Neural progenitor cell (in vitro differentiated cells): ENCODE results near the gene TMEM108. TPM values are rescaled to one million over a fixed set of nuclear protein-coding genes. Genes with fewer than 3 reads are reported as not detected.
A peak's percentile ranks its signal among the peaks of the same experiment; 100 is the strongest.

Experiments used
- DNase-seq: peaks from one replicate; pipeline ENCODE4 v3.0.0-alpha.2; 2016; ENCODE audit warnings: low spot score
- H2AFZ ChIP-seq: fragments of 200-600 bp; sonication (generic); replicated peaks from 2 replicates; pipeline ENCODE4 v1.6.1; 2016; ENCODE audit warnings: antibody characterized with exemption
- H3F3A ChIP-seq: fragments of 200-600 bp; sonication (generic); 2 replicates; pipeline ENCODE4 v1.6.1; 2016; ENCODE audit warnings: antibody characterized with exemption, low read depth
- H3K27ac ChIP-seq: fragments of 200-600 bp; sonication (generic); 2 replicates; pipeline ENCODE4 v1.5.1; 2016; ENCODE audit warnings: mild to moderate bottlenecking
- H3K27me3 ChIP-seq: fragments of 200-600 bp; sonication (generic); 2 replicates; pipeline ENCODE4 v1.6.1; 2016; ENCODE audit warnings: mild to moderate bottlenecking, moderate library complexity
- H3K36me3 ChIP-seq: fragments of 200-600 bp; sonication (generic); 2 replicates; pipeline ENCODE4 v1.5.1; 2016
- H3K4me1 ChIP-seq: fragments of 200-600 bp; sonication (generic); 2 replicates; pipeline ENCODE4 v1.6.1; 2016; ENCODE audit warnings: mixed run types
- H3K4me2 ChIP-seq: fragments of 200-600 bp; sonication (generic); 2 replicates; pipeline ENCODE4 v1.6.1; 2016
- H3K4me3 ChIP-seq: fragments of 200-600 bp; sonication (generic); 2 replicates; pipeline ENCODE4 v1.5.1; 2016
- H3K79me2 ChIP-seq: fragments of 200-600 bp; sonication (generic); 2 replicates; pipeline ENCODE4 v1.6.1; 2016; ENCODE audit warnings: low read depth
- H3K9ac ChIP-seq: fragments of 200-600 bp; sonication (generic); 2 replicates; pipeline ENCODE4 v1.6.1; 2016
- H3K9me3 ChIP-seq: fragments of 200-600 bp; sonication (generic); 2 replicates; pipeline ENCODE4 v1.5.1; 2016; ENCODE audit warnings: low read depth
- H4K20me1 ChIP-seq: fragments of 200-600 bp; sonication (generic); 2 replicates; pipeline ENCODE4 v1.6.1; 2016; ENCODE audit warnings: low read depth
- H3K27ac Mint-ChIP-seq: 3 replicates; pipeline ENCODE4 v1.8.0; 2021; ENCODE audit warnings: mixed read lengths
- H3K27me3 Mint-ChIP-seq: 2 replicates; pipeline ENCODE4 v1.8.0; 2022; ENCODE audit warnings: low read depth, mild to moderate bottlenecking, inconsistent platforms, moderate library complexity, mixed read lengths; ENCODE audit not compliant: insufficient read depth
- H3K36me3 Mint-ChIP-seq: 3 replicates; pipeline ENCODE4 v1.8.0; 2021; ENCODE audit warnings: mixed read lengths
- H3K4me1 Mint-ChIP-seq: 3 replicates; pipeline ENCODE4 v1.8.0; 2021; ENCODE audit warnings: mixed read lengths
- H3K4me3 Mint-ChIP-seq: 3 replicates; pipeline ENCODE4 v1.8.0; 2021; ENCODE audit warnings: mild to moderate bottlenecking, moderate library complexity, mixed read lengths
- H3K9me3 Mint-ChIP-seq: 3 replicates; pipeline ENCODE4 v1.8.0; 2020; ENCODE audit warnings: mixed read lengths
- EZH2 ChIP-seq: fragments of 200-600 bp; sonication (generic); IDR thresholded peaks from 2 replicates; pipeline ENCODE4 v1.6.1; 2017; ENCODE audit warnings: antibody characterized with exemption, mild to moderate bottlenecking, moderate library complexity
- EZH2phosphoT487 ChIP-seq: fragments of 200-600 bp; sonication (generic); IDR thresholded peaks from 2 replicates; pipeline ENCODE4 v1.6.1; 2017; ENCODE audit warnings: antibody characterized with exemption
- total RNA-seq: library from RNA; depleted of rRNA; stranded (reverse); fragments of >200 nt; gene quantifications from 2 replicates; pipeline ENCODE4 v1.2.3, GENCODE V29; 2015; ENCODE audit warnings: low replicate concordance
- TF ChIP-seq, protein P1 (sequence below): fragments of 200-600 bp; sonication (generic); IDR thresholded peaks from 2 replicates; pipeline ENCODE4 v1.5.1; 2017; ENCODE audit warnings: antibody characterized with exemption, mild to moderate bottlenecking

The TMEM108 gene
- total RNA-seq, 1 donor from 2014 or later: 4.8 TPM

DNA sequence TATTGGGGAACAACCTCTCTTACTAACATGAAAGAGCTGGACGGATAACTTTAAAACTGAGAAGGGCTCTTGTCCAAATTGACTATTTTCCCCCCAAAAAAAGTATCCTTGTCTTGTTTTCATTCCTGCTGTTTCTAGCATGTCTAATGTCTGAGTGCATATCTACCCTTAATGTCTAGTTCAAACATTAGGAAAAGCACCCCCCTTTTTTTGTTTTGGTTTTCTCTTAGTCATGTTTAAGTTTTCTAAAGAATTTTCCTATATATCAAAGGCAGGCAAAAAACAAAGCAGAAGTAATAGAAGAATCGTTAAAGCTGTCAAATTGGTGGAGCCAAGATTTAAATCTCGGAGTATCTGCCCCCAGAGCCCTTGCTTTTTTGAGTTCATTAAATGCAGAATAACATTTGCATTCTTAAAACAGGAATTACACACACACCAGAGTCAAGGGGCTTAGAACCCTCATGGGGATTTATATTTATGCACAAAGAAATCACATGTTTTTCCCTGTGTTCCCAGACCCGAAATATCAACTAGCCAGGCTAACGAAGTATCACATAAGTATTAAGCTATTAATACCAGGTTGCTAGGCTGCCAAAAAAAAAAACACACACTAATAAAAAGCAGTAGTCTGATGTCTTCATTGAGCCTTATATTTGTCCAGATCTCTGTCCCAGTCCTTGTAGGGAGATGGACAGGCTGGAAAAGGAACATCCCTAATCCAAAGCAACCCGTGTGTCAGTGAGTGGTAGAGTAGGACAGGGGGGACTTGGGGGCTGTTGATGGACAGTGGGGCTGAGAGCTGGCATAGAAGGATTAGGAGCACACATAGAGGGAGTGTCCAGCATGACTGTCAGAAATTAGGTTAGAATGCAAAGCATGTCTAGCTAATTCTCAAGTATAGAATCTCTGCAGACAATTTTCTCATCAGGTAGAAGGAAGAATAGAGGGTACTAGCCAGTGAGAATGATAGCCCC lies 258.0 kb downstream of the TMEM108 start:
- TF ChIP-seq EZH2phosphoT487 (no peak), EZH2 (no peak)
- TF ChIP-seq, protein P1, sequence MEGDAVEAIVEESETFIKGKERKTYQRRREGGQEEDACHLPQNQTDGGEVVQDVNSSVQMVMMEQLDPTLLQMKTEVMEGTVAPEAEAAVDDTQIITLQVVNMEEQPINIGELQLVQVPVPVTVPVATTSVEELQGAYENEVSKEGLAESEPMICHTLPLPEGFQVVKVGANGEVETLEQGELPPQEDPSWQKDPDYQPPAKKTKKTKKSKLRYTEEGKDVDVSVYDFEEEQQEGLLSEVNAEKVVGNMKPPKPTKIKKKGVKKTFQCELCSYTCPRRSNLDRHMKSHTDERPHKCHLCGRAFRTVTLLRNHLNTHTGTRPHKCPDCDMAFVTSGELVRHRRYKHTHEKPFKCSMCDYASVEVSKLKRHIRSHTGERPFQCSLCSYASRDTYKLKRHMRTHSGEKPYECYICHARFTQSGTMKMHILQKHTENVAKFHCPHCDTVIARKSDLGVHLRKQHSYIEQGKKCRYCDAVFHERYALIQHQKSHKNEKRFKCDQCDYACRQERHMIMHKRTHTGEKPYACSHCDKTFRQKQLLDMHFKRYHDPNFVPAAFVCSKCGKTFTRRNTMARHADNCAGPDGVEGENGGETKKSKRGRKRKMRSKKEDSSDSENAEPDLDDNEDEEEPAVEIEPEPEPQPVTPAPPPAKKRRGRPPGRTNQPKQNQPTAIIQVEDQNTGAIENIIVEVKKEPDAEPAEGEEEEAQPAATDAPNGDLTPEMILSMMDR: no peak
- H3K4me2 ChIP-seq: no peak overlapping the region
- no peak overlapping the region for H3K4me3 ChIP-seq
- Mint-ChIP-seq H3K9me3 (no peaks in the 10 kb centered on the region), H3K4me3 (no peak overlapping the region), H3K27ac (no peak overlapping the region), H3K4me1 (peaks cover 42% of the 10 kb centered on the region), H3K36me3 (no peaks in the 10 kb centered on the region), H3K27me3 (no peaks in the 10 kb centered on the region)
- no peak overlapping the region for H3K9ac ChIP-seq
- no peaks in the 10 kb centered on the region for H3K79me2 ChIP-seq
- H3K36me3 ChIP-seq: no peaks in the 10 kb centered on the region
- H3F3A ChIP-seq: no peaks in the 10 kb centered on the region
- H3K27me3 ChIP-seq: no peaks in the 10 kb centered on the region
- no peak overlapping the region for H3K27ac ChIP-seq
- H3K9me3 ChIP-seq: no peaks in the 10 kb centered on the region
- H3K4me1 ChIP-seq: peaks cover 6% of the 10 kb centered on the region
- DNase-seq: no peak
- H4K20me1 ChIP-seq: no peaks in the 10 kb centered on the region
- no peak overlapping the region for H2AFZ ChIP-seq

DNA sequence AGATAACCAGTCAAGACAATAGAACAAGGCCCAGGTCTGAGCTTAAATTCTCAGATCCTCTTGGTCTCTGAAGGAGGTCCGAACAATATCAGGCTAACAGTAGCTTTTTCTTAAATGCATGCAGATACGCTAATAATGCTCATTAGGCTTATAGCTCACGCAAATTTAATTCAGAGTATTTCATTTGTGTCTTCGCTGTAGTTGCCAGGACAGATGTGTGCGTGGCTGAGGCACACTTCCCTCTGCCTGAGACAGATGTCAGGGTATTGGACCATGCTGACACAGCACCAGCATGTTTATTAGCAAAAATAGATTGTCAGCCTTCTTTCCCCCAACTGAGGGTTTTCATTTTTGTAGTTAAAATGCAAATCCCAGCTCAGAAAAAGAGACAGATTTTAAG lies 258.8 kb downstream of the TMEM108 start:
- DNase-seq: no peak
- TF ChIP-seq EZH2 (no peak), EZH2phosphoT487 (no peak)
- TF ChIP-seq, protein P1: no peak
- peaks cover 49% of the 10 kb centered on the region for H3K4me1 Mint-ChIP-seq
- no peaks in the 10 kb centered on the region for H3K27me3 Mint-ChIP-seq
- H3K36me3 Mint-ChIP-seq: no peaks in the 10 kb centered on the region
- Histone ChIP-seq H3K36me3 (no peaks in the 10 kb centered on the region), H3K79me2 (no peaks in the 10 kb centered on the region), H3K4me2 (no peak overlapping the region), H3F3A (no peaks in the 10 kb centered on the region), H3K4me3 (no peak overlapping the region), H3K27ac (no peak overlapping the region), H3K27me3 (no peaks in the 10 kb centered on the region), H4K20me1 (no peaks in the 10 kb centered on the region), H3K9ac (no peak overlapping the region), H3K4me1 (peaks cover 6% of the 10 kb centered on the region), H3K9me3 (no peaks in the 10 kb centered on the region), H2AFZ (no peak overlapping the region)
- H3K4me3 Mint-ChIP-seq: no peak overlapping the region
- H3K9me3 Mint-ChIP-seq: no peaks in the 10 kb centered on the region
- no peak overlapping the region for H3K27ac Mint-ChIP-seq

DNA sequence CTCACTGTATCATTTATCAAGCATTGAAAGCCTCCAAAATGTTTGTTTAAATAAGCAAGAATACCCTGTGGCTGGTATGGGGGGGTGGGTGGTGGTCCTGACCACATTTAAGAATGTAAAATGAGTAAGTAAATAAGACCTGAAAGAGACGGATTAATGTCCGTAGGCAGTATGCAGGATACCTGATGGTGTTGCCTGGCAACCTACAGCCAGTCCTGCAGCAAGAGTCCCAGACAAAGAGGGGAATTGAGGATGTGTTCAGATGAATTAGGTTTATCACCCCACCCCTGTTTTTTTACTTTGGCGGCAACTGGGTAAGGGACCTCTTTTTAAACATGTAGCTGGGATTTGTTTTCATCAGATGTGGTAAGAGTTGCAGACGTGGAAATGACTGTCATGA lies 261.9 kb downstream of the TMEM108 start:
- Mint-ChIP-seq H3K4me3 (peak overlapping the region; percentile 8), H3K36me3 (no peaks in the 10 kb centered on the region), H3K27ac (peak overlapping the region; percentile 48), H3K4me1 (peaks cover 51% of the 10 kb centered on the region), H3K27me3 (peaks cover 2% of the 10 kb centered on the region), H3K9me3 (no peaks in the 10 kb centered on the region)
- Histone ChIP-seq H3K9me3 (no peaks in the 10 kb centered on the region), H3K27ac (no peak overlapping the region), H3K27me3 (no peaks in the 10 kb centered on the region), H3K4me1 (peaks cover 6% of the 10 kb centered on the region), H3F3A (no peaks in the 10 kb centered on the region), H3K9ac (no peak overlapping the region), H3K36me3 (no peaks in the 10 kb centered on the region), H3K4me2 (no peak overlapping the region), H3K4me3 (no peak overlapping the region), H2AFZ (no peak overlapping the region), H4K20me1 (no peaks in the 10 kb centered on the region), H3K79me2 (no peaks in the 10 kb centered on the region)
- DNase-seq: no peak
- TF ChIP-seq, protein P1: no peak
- TF ChIP-seq EZH2phosphoT487 (no peak), EZH2 (no peak)
